Panc1 (cell line): ENCODE results near the gene SDK2. TPM values are rescaled to one million over a fixed set of nuclear protein-coding genes. Genes with fewer than 3 reads are reported as not detected.

Experiments used
- ATAC-seq: fragments of 200-7000 bp; cut with Tn5 transposase; 2 replicates; pipeline ENCODE4 v1.9.1; 2020; ENCODE audit warnings: mild to moderate bottlenecking, moderate library complexity
- BruUV-seq: library from RNA; stranded (reverse); fragments of 400-500 nt; replicated peaks from 2 replicates; lab custom pipeline; 2021; lab: Mats Ljungman, UMichigan
- CTCF ChIA-PET: fragments of 300-600 bp; sonication (Branson Sonifier 250); formaldehyde crosslinking; loops from one replicate; lab custom pipeline; 2022; ENCODE audit warnings: antibody characterized with exemption; lab: Charles Lee
- POLR2A ChIA-PET: fragments of 300-600 bp; sonication (Branson Sonifier 250); formaldehyde crosslinking; loops from one replicate; lab custom pipeline; 2022; ENCODE audit warnings: antibody characterized with exemption; lab: Charles Lee
- DNase-seq: peaks from one replicate; pipeline ENCODE4 v3.0.0-alpha.2; 2010; ENCODE audit warnings: low read depth, low spot score
- H3K27ac ChIP-seq: 2 replicates; pipeline ENCODE4 v1.5.1; 2011; ENCODE audit warnings: mild to moderate bottlenecking, low read length, inconsistent platforms
- H3K27me3 ChIP-seq: fragments of 200-500 bp; sonication (Bioruptor generic); 2 replicates; pipeline ENCODE4 v1.6.0; 2014; ENCODE audit warnings: low read length, inconsistent platforms; ENCODE audit not compliant: control insufficient read depth, insufficient read depth
- H3K36me3 ChIP-seq: fragments of 200-500 bp; sonication (Bioruptor generic); 2 replicates; pipeline ENCODE4 v1.5.1; 2014; ENCODE audit warnings: inconsistent platforms, mild to moderate bottlenecking, low read length, moderate library complexity; ENCODE audit not compliant: control insufficient read depth, insufficient read depth
- H3K4me1 ChIP-seq: 2 replicates; pipeline ENCODE4 v1.5.1; 2011; ENCODE audit warnings: inconsistent platforms, mild to moderate bottlenecking, low read length, moderate library complexity; ENCODE audit not compliant: control insufficient read depth, insufficient read depth
- H3K4me3 ChIP-seq, 2 experiments: 2 replicates each; pipeline ENCODE4 v1.5.1; 2011 to 2012; ENCODE audit warnings: low read depth in 2 of 2, low read length in 2 of 2, mild to moderate bottlenecking in 2 of 2, inconsistent platforms in 1 of 2, moderate library complexity in 1 of 2
- H3K9me3 ChIP-seq: fragments of 200-500 bp; sonication (Bioruptor generic); 2 replicates; pipeline ENCODE4 v1.5.1; 2014; ENCODE audit warnings: low read depth, mild to moderate bottlenecking, inconsistent platforms, low read length, moderate library complexity; ENCODE audit not compliant: control insufficient read depth, insufficient read depth
- POLR2AphosphoS5 ChIP-seq: IDR thresholded peaks from 2 replicates; pipeline ENCODE4 v1.6.1; 2012; ENCODE audit warnings: mild to moderate bottlenecking, low read depth, low read length, moderate library complexity
- SIN3A ChIP-seq: IDR thresholded peaks from 2 replicates; pipeline ENCODE4 v1.6.1; 2012; ENCODE audit warnings: low read depth, mild to moderate bottlenecking, low read length, moderate library complexity, borderline replicate concordance; ENCODE audit not compliant: insufficient read depth
- TCF7L2 ChIP-seq: IDR thresholded peaks from 2 replicates; pipeline ENCODE4 v1.6.1; 2011; ENCODE audit warnings: mild to moderate bottlenecking, low read depth, low read length, inconsistent platforms
- in situ Hi-C: cut with HindIII; loops from 2 replicates; pipeline ENCODE4 v1.10.0; 2016; ENCODE audit warnings: low sequenced_read_pairs, low pct_unique_long_range_greater_than_20kb
- intact Hi-C: fragments of 100-400 bp; cut with micrococcal nuclease; formaldehyde crosslinking; loops from one replicate; pipeline ENCODE4 v1.10.0; 2022; ENCODE audit not compliant: unreplicated experiment
- total RNA-seq: library from RNA; stranded (reverse); gene quantifications from one replicate; pipeline ENCODE4 v1.2.1, GENCODE V29; 2021; ENCODE audit not compliant: unreplicated experiment
- TF ChIP-seq, protein P1 (sequence below): fragments of 450-650 bp; IDR thresholded peaks from 2 replicates; pipeline ENCODE4 v1.5.1; 2017; ENCODE audit warnings: mild to moderate bottlenecking
- TF ChIP-seq, protein P2 (sequence below), 2 experiments: IDR thresholded peaks; 2 replicates each; pipeline ENCODE4 v1.6.1; 2011 to 2012; ENCODE audit warnings: low read depth in 2 of 2, control low read depth in 1 of 2, low read length in 1 of 2, mild to moderate bottlenecking in 1 of 2, moderate library complexity in 1 of 2; ENCODE audit not compliant: insufficient read depth in 1 of 2

Gene SDK2
- total RNA-seq, 1 experiment from 2014 or later, result 0.41 TPM

DNA sequence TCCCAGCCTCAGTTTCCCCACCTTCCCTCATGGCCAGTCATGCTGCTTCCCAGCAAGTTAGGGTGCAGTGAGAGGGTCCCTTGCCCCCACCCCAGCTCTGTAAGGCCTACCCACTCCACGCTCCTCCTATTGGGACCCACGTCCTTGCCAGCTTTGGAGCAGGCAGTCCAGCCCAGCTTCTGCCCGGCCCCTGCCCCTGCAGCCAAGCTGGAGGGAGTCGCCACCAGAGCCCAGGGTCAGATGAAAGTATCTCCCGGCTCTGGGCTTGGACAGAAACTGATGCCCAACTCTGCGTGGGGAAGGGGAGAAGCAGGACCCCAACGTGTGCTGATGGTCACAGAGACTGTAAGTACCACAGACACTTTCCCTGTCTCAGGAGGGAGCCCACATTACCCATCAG is 32.6 kb downstream of the SDK2 start:
- CTCF ChIA-PET, result no interaction called here
- Histone ChIP-seq H3K27ac (no peak overlapping the region), H3K27me3 (no peaks in the 10 kb centered on the region; the same call in 1 of the 2 replicates), H3K36me3 (no peaks in the 10 kb centered on the region), H3K4me1 (no peaks in the 10 kb centered on the region), H3K9me3 (no peaks in the 10 kb centered on the region), H3K4me3 (no peak overlapping the region)
- intact Hi-C loops, result no loop called here
- TF ChIP-seq TCF7L2, result no peak
- TF ChIP-seq, protein P1, sequence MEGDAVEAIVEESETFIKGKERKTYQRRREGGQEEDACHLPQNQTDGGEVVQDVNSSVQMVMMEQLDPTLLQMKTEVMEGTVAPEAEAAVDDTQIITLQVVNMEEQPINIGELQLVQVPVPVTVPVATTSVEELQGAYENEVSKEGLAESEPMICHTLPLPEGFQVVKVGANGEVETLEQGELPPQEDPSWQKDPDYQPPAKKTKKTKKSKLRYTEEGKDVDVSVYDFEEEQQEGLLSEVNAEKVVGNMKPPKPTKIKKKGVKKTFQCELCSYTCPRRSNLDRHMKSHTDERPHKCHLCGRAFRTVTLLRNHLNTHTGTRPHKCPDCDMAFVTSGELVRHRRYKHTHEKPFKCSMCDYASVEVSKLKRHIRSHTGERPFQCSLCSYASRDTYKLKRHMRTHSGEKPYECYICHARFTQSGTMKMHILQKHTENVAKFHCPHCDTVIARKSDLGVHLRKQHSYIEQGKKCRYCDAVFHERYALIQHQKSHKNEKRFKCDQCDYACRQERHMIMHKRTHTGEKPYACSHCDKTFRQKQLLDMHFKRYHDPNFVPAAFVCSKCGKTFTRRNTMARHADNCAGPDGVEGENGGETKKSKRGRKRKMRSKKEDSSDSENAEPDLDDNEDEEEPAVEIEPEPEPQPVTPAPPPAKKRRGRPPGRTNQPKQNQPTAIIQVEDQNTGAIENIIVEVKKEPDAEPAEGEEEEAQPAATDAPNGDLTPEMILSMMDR, result no peak
- TF ChIP-seq, protein P2, sequence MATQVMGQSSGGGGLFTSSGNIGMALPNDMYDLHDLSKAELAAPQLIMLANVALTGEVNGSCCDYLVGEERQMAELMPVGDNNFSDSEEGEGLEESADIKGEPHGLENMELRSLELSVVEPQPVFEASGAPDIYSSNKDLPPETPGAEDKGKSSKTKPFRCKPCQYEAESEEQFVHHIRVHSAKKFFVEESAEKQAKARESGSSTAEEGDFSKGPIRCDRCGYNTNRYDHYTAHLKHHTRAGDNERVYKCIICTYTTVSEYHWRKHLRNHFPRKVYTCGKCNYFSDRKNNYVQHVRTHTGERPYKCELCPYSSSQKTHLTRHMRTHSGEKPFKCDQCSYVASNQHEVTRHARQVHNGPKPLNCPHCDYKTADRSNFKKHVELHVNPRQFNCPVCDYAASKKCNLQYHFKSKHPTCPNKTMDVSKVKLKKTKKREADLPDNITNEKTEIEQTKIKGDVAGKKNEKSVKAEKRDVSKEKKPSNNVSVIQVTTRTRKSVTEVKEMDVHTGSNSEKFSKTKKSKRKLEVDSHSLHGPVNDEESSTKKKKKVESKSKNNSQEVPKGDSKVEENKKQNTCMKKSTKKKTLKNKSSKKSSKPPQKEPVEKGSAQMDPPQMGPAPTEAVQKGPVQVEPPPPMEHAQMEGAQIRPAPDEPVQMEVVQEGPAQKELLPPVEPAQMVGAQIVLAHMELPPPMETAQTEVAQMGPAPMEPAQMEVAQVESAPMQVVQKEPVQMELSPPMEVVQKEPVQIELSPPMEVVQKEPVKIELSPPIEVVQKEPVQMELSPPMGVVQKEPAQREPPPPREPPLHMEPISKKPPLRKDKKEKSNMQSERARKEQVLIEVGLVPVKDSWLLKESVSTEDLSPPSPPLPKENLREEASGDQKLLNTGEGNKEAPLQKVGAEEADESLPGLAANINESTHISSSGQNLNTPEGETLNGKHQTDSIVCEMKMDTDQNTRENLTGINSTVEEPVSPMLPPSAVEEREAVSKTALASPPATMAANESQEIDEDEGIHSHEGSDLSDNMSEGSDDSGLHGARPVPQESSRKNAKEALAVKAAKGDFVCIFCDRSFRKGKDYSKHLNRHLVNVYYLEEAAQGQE (IDR thresholded peaks at IDR 0.05; ENCODE audit: insufficient read depth in 1 of 2, low read depth in 2 of 2, low read length in 1 of 2), result no peak
- ATAC-seq, result no peak
- in situ Hi-C loops, result no loop called here
- no peak for DNase-seq
- no TSS peak for BruUV-seq
- POLR2A ChIA-PET, result no interaction called here

DNA sequence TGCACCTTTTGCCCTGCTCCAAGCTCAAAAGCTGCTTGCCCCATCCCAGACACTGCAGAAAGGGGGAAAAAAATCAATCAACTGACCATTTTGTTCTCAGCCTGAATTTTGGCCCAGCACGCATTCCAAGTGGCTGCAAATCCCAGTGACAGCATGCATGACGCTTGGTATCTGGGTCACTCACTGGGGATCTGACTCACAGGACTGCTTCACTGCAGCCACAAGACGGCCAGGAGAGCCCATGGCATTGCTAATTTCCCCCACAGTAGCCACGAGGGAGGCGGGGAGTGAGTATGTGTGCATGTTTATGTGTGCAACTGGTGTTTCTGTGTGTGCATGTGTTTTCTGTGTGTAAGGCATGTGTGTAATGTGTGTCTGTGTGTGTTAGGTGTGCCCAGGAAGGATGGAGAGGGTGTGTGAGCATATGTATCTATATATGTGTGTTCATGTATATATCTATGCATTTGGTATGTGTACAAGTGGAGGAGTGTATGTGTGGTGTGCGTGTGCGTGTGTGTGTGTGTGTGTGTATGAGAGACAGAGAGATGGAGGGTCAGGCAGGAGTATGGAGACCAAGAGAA is 33.8 kb downstream of the SDK2 start:
- no peak overlapping the region for H3K27ac ChIP-seq
- BruUV-seq, result no TSS peak
- in situ Hi-C loops (no loop called here), intact Hi-C loops (no loop called here)
- TF ChIP-seq POLR2AphosphoS5 (no peak), TCF7L2 (no peak), SIN3A (no peak)
- TF ChIP-seq, protein P2 (IDR thresholded peaks at IDR 0.05; ENCODE audit: insufficient read depth in 1 of 2, low read depth in 2 of 2, low read length in 1 of 2), result no peak
- TF ChIP-seq, protein P1, result no peak
- POLR2A ChIA-PET, result no interaction called here
- H3K36me3 ChIP-seq, result no peaks in the 10 kb centered on the region
- H3K4me3 ChIP-seq, result no peak overlapping the region
- no peaks in the 10 kb centered on the region for H3K4me1 ChIP-seq
- CTCF ChIA-PET, result no interaction called here
- H3K9me3 ChIP-seq, result no peaks in the 10 kb centered on the region
- DNase-seq, result no peak
- ATAC-seq, result no peak
- H3K27me3 ChIP-seq, result no peaks in the 10 kb centered on the region; the same call in 1 of the 2 replicates
